Measurements from ENCODE around the gene COQ7. TPM values are rescaled to one million over a fixed set of nuclear protein-coding genes. Genes with fewer than 3 reads are reported as not detected.

COQ7 gene
- polyA plus RNA-seq, 1 experiment = 10.7 TPM

DNA sequence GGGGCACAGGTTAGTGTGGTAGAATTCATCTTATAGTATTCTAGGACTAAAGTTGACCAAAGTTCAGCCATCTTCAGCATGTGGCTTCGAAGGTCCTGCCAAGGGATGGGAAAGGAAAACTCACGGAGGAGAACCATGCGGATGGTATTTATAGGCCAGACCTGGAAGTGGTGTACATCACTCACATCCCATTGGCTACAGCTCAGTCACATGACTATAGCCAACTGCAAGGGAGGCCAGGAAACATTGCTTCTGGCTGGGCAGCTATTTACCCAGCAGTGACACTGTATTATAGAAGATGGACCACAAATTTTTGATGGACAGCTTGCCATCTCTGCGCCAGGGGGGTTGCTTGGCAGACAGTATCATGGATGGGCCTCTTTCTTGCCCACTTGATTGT, 35.7 kb upstream of the COQ7 start:
- ChIA-PET POLR2A (no interaction called here), CTCF (no interaction called here)
- H3K4me3 ChIP-seq (ENCODE audit: low read depth, low read length) = no peak overlapping the region
- TF ChIP-seq, protein P1, sequence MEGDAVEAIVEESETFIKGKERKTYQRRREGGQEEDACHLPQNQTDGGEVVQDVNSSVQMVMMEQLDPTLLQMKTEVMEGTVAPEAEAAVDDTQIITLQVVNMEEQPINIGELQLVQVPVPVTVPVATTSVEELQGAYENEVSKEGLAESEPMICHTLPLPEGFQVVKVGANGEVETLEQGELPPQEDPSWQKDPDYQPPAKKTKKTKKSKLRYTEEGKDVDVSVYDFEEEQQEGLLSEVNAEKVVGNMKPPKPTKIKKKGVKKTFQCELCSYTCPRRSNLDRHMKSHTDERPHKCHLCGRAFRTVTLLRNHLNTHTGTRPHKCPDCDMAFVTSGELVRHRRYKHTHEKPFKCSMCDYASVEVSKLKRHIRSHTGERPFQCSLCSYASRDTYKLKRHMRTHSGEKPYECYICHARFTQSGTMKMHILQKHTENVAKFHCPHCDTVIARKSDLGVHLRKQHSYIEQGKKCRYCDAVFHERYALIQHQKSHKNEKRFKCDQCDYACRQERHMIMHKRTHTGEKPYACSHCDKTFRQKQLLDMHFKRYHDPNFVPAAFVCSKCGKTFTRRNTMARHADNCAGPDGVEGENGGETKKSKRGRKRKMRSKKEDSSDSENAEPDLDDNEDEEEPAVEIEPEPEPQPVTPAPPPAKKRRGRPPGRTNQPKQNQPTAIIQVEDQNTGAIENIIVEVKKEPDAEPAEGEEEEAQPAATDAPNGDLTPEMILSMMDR (IDR thresholded peaks at IDR 0.05; ENCODE audit: insufficient read depth, low read depth, low read length) = no peak
- DNase-seq (ENCODE audit: low read depth) = no peak
- no peaks in the 10 kb centered on the region for H3K36me3 ChIP-seq (ENCODE audit: control insufficient read depth, insufficient read depth, low read length)
- H3K27me3 ChIP-seq (ENCODE audit: control insufficient read depth, insufficient read depth, low read length) = no peaks in the 10 kb centered on the region

DNA sequence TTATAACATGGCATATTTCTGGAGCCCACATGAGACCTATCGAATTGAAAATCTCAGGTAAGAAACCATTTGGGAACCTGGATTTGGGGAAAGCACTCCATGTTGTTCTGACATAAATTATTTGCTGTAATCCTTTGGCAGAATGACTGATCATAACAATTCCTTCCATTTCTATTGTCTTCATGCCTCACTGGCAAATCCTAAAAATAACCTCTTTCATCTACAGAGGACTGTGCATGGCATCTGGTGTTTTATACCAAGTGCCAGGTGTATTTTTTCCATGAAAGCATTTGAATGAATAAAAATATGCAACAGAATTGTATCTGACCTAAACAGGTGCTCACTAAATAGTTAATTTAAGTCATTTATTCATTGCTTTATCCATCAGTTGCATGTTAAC, 33.7 kb upstream of the COQ7 start:
- H3K4me3 ChIP-seq (ENCODE audit: low read depth, low read length) = no peak overlapping the region
- CTCF ChIA-PET = no interaction called here
- no peaks in the 10 kb centered on the region for H3K36me3 ChIP-seq (ENCODE audit: control insufficient read depth, insufficient read depth, low read length)
- POLR2A ChIA-PET = no interaction called here
- TF ChIP-seq, protein P1 (IDR thresholded peaks at IDR 0.05; ENCODE audit: insufficient read depth, low read depth, low read length) = no peak
- DNase-seq (ENCODE audit: low read depth) = no peak
- no peaks in the 10 kb centered on the region for H3K27me3 ChIP-seq (ENCODE audit: control insufficient read depth, insufficient read depth, low read length)

DNA sequence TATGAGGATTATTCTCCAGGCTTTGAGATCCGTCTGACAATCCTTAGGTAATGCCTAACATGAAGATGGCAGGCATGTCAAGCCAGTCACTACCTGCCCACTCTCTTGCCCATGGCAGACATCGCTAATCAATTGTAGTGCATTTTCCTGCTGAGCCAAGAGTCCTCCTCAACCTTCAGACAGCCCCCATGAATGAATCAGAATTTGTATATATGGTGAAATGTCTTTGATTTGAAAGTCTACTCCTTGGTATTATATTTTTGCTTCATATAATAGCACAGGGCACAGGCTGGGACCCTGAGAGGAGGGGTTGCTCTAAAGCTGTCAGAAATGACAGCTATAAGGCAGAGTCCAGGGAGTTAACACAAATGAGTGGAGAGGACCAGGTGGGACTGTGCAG, 27.0 kb upstream of the COQ7 start:
- POLR2A ChIA-PET = no interaction called here
- H3K27me3 ChIP-seq (ENCODE audit: control insufficient read depth, insufficient read depth, low read length) = no peaks in the 10 kb centered on the region
- H3K36me3 ChIP-seq (ENCODE audit: control insufficient read depth, insufficient read depth, low read length) = no peaks in the 10 kb centered on the region
- TF ChIP-seq, protein P1 (IDR thresholded peaks at IDR 0.05; ENCODE audit: insufficient read depth, low read depth, low read length) = no peak
- no peak overlapping the region for H3K4me3 ChIP-seq (ENCODE audit: low read depth, low read length)
- CTCF ChIA-PET = no interaction called here
- no peak for DNase-seq (ENCODE audit: low read depth)

DNA sequence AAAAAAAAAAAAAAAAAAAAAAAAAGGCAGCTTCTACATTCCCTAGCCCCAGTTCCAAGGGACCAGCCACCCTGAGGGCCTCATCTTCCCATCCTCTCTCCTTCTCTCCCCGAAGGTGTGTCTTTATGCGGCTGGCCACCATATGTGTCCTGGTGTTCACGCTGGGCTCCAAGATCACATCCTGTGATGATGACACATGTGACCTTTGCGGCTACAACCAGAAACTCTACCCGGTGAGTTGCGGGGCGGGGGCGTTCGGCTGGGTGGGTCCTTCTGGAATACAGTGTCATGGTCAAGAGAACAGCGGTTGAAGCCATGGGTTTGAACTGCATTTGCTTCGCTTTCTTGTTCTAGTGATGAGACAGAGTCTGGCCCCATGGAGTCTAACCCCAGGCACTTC, 22.6 kb upstream of the COQ7 start:
- Histone ChIP-seq H3K4me3 (ENCODE audit: low read depth, low read length) (no peak overlapping the region), H3K36me3 (ENCODE audit: control insufficient read depth, insufficient read depth, low read length) (no peaks in the 10 kb centered on the region), H3K27me3 (ENCODE audit: control insufficient read depth, insufficient read depth, low read length) (no peaks in the 10 kb centered on the region)
- ChIA-PET CTCF (interaction anchor here (0.8 to 1.0 kb wide), 2 partner anchors 14 to 21 kb away, joined by 3 read pairs; no protein-coding TSS in a partner anchor), POLR2A (no interaction called here)
- TF ChIP-seq, protein P1 (IDR thresholded peaks at IDR 0.05; ENCODE audit: insufficient read depth, low read depth, low read length) = no peak
- DNase-seq (ENCODE audit: low read depth) = no peak

DNA sequence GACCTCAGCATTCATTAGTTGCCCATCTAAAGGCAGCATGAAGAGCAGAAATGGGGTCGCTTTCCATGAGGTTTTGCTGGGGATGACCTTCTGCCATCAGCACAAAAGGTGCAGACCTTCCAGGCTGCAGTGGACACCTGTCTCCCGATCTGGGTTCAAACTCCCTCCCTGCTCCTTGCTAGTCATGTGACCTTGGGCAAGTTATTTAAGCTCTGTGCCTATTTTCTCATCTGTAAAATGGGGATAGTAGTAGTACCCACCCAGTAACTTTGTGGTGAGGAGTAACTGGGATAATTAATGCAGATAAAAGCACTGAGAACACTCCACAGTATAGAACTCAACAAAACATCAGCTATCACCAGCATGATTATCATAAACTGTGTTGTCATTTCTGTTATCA, 21.4 kb upstream of the COQ7 start:
- DNase-seq (ENCODE audit: low read depth) = no peak

More for the DNA sequence above, 21.4 kb upstream of the COQ7 start:
- no peaks in the 10 kb centered on the region for H3K36me3 ChIP-seq (ENCODE audit: control insufficient read depth, insufficient read depth, low read length)
- CTCF ChIA-PET = interaction anchor here (0.5 to 1.1 kb wide), 2 partner anchors 13 to 31 kb away, joined by 3 to 4 read pairs; no protein-coding TSS in a partner anchor
- H3K4me3 ChIP-seq (ENCODE audit: low read depth, low read length) = no peak overlapping the region
- TF ChIP-seq, protein P1 (IDR thresholded peaks at IDR 0.05; ENCODE audit: insufficient read depth, low read depth, low read length) = no peak
- POLR2A ChIA-PET = no interaction called here
- no peaks in the 10 kb centered on the region for H3K27me3 ChIP-seq (ENCODE audit: control insufficient read depth, insufficient read depth, low read length)
